SJCRH30 (cell line): Measurements from ENCODE around the gene PLEKHD1. TPM values are rescaled to one million over a fixed set of nuclear protein-coding genes. Genes with fewer than 3 reads are reported as not detected.

Source experiments
- DNase-seq, 2 experiments: peaks; one replicate each; pipeline ENCODE4 v3.0.0-alpha.2; 2015 to 2020
- H3K27ac ChIP-seq: fragments of 250-450 bp; sonication (Bioruptor Pico); 2 replicates; pipeline ENCODE4 v1.5.1; 2020; ENCODE audit warnings: mild to moderate bottlenecking, moderate library complexity
- H3K27me3 ChIP-seq: fragments of 250-450 bp; sonication (Bioruptor Pico); 2 replicates; pipeline ENCODE4 v1.5.1; 2020; ENCODE audit warnings: mild to moderate bottlenecking, moderate library complexity
- H3K36me3 ChIP-seq: fragments of 250-450 bp; sonication (Bioruptor Pico); 2 replicates; pipeline ENCODE4 v1.5.1; 2020; ENCODE audit warnings: mild to moderate bottlenecking, moderate library complexity
- H3K4me1 ChIP-seq: fragments of 250-450 bp; sonication (Bioruptor Pico); 2 replicates; pipeline ENCODE4 v1.5.1; 2020; ENCODE audit warnings: mild to moderate bottlenecking, moderate library complexity
- H3K4me3 ChIP-seq: fragments of 250-450 bp; sonication (Bioruptor Pico); 2 replicates; pipeline ENCODE4 v1.5.1; 2020; ENCODE audit warnings: mild to moderate bottlenecking, moderate library complexity
- H3K9me3 ChIP-seq: fragments of 250-450 bp; sonication (Bioruptor Pico); replicated peaks from 2 replicates; pipeline ENCODE4 v1.5.1; 2020; ENCODE audit warnings: mild to moderate bottlenecking, moderate library complexity
- total RNA-seq: library from RNA; depleted of rRNA; stranded (reverse); fragments of >200 nt; shearing (Covaris generic); gene quantifications from 2 replicates; pipeline ENCODE4 v1.2.3, GENCODE V29; 2014

Gene PLEKHD1
- total RNA-seq, 1 experiment from 2014 or later, result 0.30 TPM

GRCh38 chr14:69538766-69539165, 54.2 kb downstream of the PLEKHD1 start:
- no peaks in the 10 kb centered on the region for H3K9me3 ChIP-seq
- DNase-seq, result no peak
- no peaks in the 10 kb centered on the region for H3K4me1 ChIP-seq
- no peak overlapping the region for H3K4me3 ChIP-seq
- no peaks in the 10 kb centered on the region for H3K36me3 ChIP-seq
- no peak overlapping the region for H3K27ac ChIP-seq
- no peaks in the 10 kb centered on the region for H3K27me3 ChIP-seq

- Histone ChIP-seq H3K4me1 (no peaks in the 10 kb centered on the region), H3K27me3 (no peaks in the 10 kb centered on the region), H3K27ac (no peak overlapping the region), H3K36me3 (no peaks in the 10 kb centered on the region), H3K9me3 (no peaks in the 10 kb centered on the region), H3K4me3 (no peak overlapping the region)
- no peak for DNase-seq
Measured at GRCh38 chr14:69539631-69540410, 55.3 kb downstream of the PLEKHD1 start.

- no peaks in the 10 kb centered on the region for H3K4me1 ChIP-seq
- no peaks in the 10 kb centered on the region for H3K27me3 ChIP-seq
- H3K4me3 ChIP-seq, result no peak overlapping the region
- no peak for DNase-seq
- H3K27ac ChIP-seq, result no peak overlapping the region
- H3K9me3 ChIP-seq, result no peaks in the 10 kb centered on the region
- H3K36me3 ChIP-seq, result no peaks in the 10 kb centered on the region
Measured at GRCh38 chr14:69540654-69541335, 56.3 kb downstream of the PLEKHD1 start.

GRCh38 chr14:69542311-69542710, 57.8 kb downstream of the PLEKHD1 start:
- DNase-seq, result no peak
- Histone ChIP-seq H3K36me3 (no peaks in the 10 kb centered on the region), H3K27ac (no peak overlapping the region), H3K27me3 (no peaks in the 10 kb centered on the region), H3K4me1 (no peaks in the 10 kb centered on the region), H3K9me3 (no peaks in the 10 kb centered on the region), H3K4me3 (no peak overlapping the region)

GRCh38 chr14:69543341-69544115, 59.0 kb downstream of the PLEKHD1 start:
- H3K27me3 ChIP-seq, result no peaks in the 10 kb centered on the region

GRCh38 chr14:69547701-69548348, 63.3 kb downstream of the PLEKHD1 start:
- H3K27ac ChIP-seq, result no peak overlapping the region
- H3K36me3 ChIP-seq, result no peaks in the 10 kb centered on the region
- no peaks in the 10 kb centered on the region for H3K4me1 ChIP-seq
- no peak for DNase-seq
- no peak overlapping the region for H3K4me3 ChIP-seq
- H3K9me3 ChIP-seq, result no peaks in the 10 kb centered on the region
- H3K27me3 ChIP-seq, result no peaks in the 10 kb centered on the region

More at GRCh38 chr14:69543341-69544115, 59.0 kb downstream of the PLEKHD1 start:
- H3K4me3 ChIP-seq, result no peak overlapping the region
- no peak overlapping the region for H3K27ac ChIP-seq
- H3K4me1 ChIP-seq, result no peaks in the 10 kb centered on the region
- H3K9me3 ChIP-seq, result no peaks in the 10 kb centered on the region
- DNase-seq, result peak; percentile 60 to 68
- no peaks in the 10 kb centered on the region for H3K36me3 ChIP-seq

GRCh38 chr14:69548566-69548965, 64.0 kb downstream of the PLEKHD1 start:
- Histone ChIP-seq H3K4me1 (no peaks in the 10 kb centered on the region), H3K4me3 (no peak overlapping the region), H3K9me3 (no peaks in the 10 kb centered on the region), H3K27me3 (no peaks in the 10 kb centered on the region), H3K36me3 (no peaks in the 10 kb centered on the region), H3K27ac (no peak overlapping the region)
- DNase-seq, result no peak

GRCh38 chr14:69551511-69551910, 67.0 kb downstream of the PLEKHD1 start:
- Histone ChIP-seq H3K27me3 (no peaks in the 10 kb centered on the region), H3K27ac (no peak overlapping the region), H3K36me3 (no peaks in the 10 kb centered on the region), H3K9me3 (no peaks in the 10 kb centered on the region), H3K4me1 (no peaks in the 10 kb centered on the region), H3K4me3 (no peak overlapping the region)
- DNase-seq, result no peak

- no peak for DNase-seq
- no peaks in the 10 kb centered on the region for H3K4me1 ChIP-seq
- H3K27me3 ChIP-seq, result no peaks in the 10 kb centered on the region
- H3K36me3 ChIP-seq, result no peaks in the 10 kb centered on the region
- H3K4me3 ChIP-seq, result no peak overlapping the region
- H3K27ac ChIP-seq, result no peak overlapping the region
- no peaks in the 10 kb centered on the region for H3K9me3 ChIP-seq
Measured at GRCh38 chr14:69553252-69553651, 68.7 kb downstream of the PLEKHD1 start.

GRCh38 chr14:69554500-69554899, 70.0 kb downstream of the PLEKHD1 start:
- no peaks in the 10 kb centered on the region for H3K9me3 ChIP-seq
- H3K4me3 ChIP-seq, result no peak overlapping the region
- no peak overlapping the region for H3K27ac ChIP-seq
- no peak for DNase-seq
- H3K4me1 ChIP-seq, result no peaks in the 10 kb centered on the region
- no peaks in the 10 kb centered on the region for H3K36me3 ChIP-seq
- H3K27me3 ChIP-seq, result no peaks in the 10 kb centered on the region

GRCh38 chr14:69558774-69559173, 74.2 kb downstream of the PLEKHD1 start:
- no peak overlapping the region for H3K27ac ChIP-seq
- no peaks in the 10 kb centered on the region for H3K4me1 ChIP-seq
- no peaks in the 10 kb centered on the region for H3K9me3 ChIP-seq
- no peaks in the 10 kb centered on the region for H3K36me3 ChIP-seq
- H3K27me3 ChIP-seq, result no peaks in the 10 kb centered on the region
- no peak for DNase-seq
- no peak overlapping the region for H3K4me3 ChIP-seq

GRCh38 chr14:69559581-69560011, 75.1 kb downstream of the PLEKHD1 start:
- no peaks in the 10 kb centered on the region for H3K27me3 ChIP-seq
- no peaks in the 10 kb centered on the region for H3K4me1 ChIP-seq
- no peaks in the 10 kb centered on the region for H3K36me3 ChIP-seq
- H3K27ac ChIP-seq, result no peak overlapping the region
- H3K4me3 ChIP-seq, result no peak overlapping the region
- H3K9me3 ChIP-seq, result no peaks in the 10 kb centered on the region
- DNase-seq, result no peak

- no peaks in the 10 kb centered on the region for H3K27me3 ChIP-seq
- no peaks in the 10 kb centered on the region for H3K36me3 ChIP-seq
- H3K4me1 ChIP-seq, result no peaks in the 10 kb centered on the region
- no peaks in the 10 kb centered on the region for H3K9me3 ChIP-seq
- no peak overlapping the region for H3K4me3 ChIP-seq
- no peak overlapping the region for H3K27ac ChIP-seq
- DNase-seq, result no peak
Measured at GRCh38 chr14:69560826-69561225, 76.3 kb downstream of the PLEKHD1 start.

- no peak for DNase-seq
- H3K36me3 ChIP-seq, result no peaks in the 10 kb centered on the region
- no peak overlapping the region for H3K4me3 ChIP-seq
- H3K4me1 ChIP-seq, result no peaks in the 10 kb centered on the region
- no peaks in the 10 kb centered on the region for H3K27me3 ChIP-seq
- H3K27ac ChIP-seq, result no peak overlapping the region
- no peaks in the 10 kb centered on the region for H3K9me3 ChIP-seq
Measured at GRCh38 chr14:69561893-69562292, 77.4 kb downstream of the PLEKHD1 start.

- Histone ChIP-seq H3K27me3 (no peaks in the 10 kb centered on the region), H3K4me1 (no peaks in the 10 kb centered on the region), H3K27ac (no peak overlapping the region)
Measured at GRCh38 chr14:69567563-69567962, 83.0 kb downstream of the PLEKHD1 start.

More at GRCh38 chr14:69567563-69567962, 83.0 kb downstream of the PLEKHD1 start:
- H3K36me3 ChIP-seq, result no peaks in the 10 kb centered on the region
- DNase-seq, result no peak
- H3K4me3 ChIP-seq, result no peak overlapping the region
- no peaks in the 10 kb centered on the region for H3K9me3 ChIP-seq
